ENCODE results near the gene PPP1R3G.

Gene PPP1R3G

DNA sequence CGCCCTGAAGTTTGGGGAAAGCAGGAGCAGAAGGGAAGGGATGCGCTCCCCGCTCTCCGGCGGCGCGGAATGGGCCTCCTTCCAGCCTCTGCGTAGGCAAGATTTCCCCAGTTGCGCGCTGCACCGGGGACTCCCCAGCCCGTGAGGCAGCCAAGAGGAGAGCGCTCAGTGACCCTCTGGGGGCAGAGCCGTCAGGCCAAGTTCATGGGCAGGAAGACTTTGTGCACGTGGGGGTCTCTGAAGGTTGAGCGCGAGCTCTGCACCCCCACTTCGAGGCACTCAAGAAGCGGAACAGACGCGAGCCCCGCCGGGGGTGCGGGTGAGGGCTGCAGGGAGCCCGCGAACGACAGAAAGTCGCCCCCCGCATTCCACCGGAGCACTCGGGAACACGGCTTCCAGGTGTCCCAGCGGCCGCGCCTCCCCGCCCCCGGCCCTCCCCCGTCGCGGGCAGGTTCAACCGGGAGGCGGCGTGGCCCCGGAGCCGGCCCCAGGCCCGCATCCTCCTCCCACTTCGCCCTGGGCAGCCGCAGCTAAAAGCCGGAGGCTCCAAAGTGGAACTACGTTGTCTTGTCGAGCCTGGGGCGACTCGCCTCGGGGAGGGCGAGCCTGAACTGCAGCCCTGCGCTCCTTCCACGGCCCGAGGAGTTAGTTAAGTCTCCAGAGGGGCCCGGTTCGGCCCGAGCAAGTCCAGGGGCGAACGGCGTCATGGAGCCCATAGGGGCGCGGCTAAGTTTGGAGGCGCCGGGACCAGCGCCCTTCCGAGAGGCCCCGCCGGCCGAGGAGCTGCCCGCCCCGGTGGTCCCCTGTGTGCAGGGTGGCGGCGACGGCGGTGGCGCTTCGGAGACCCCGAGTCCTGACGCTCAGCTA lies at the start of gene PPP1R3G:
TSS of gene PPP1R3G (plus strand) at position 561 of the 867 bp plus-strand sequence. CDS start at position 706, 145 bp downstream.
- DNase-seq (ENCODE audit: insufficient read length, low spot score) = no peak
- FAIRE-seq = no peak
- TF ChIP-seq, protein P1, sequence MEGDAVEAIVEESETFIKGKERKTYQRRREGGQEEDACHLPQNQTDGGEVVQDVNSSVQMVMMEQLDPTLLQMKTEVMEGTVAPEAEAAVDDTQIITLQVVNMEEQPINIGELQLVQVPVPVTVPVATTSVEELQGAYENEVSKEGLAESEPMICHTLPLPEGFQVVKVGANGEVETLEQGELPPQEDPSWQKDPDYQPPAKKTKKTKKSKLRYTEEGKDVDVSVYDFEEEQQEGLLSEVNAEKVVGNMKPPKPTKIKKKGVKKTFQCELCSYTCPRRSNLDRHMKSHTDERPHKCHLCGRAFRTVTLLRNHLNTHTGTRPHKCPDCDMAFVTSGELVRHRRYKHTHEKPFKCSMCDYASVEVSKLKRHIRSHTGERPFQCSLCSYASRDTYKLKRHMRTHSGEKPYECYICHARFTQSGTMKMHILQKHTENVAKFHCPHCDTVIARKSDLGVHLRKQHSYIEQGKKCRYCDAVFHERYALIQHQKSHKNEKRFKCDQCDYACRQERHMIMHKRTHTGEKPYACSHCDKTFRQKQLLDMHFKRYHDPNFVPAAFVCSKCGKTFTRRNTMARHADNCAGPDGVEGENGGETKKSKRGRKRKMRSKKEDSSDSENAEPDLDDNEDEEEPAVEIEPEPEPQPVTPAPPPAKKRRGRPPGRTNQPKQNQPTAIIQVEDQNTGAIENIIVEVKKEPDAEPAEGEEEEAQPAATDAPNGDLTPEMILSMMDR (IDR thresholded peaks at IDR 0.05; ENCODE audit: insufficient read depth, missing control alignments) = no peak

DNA sequence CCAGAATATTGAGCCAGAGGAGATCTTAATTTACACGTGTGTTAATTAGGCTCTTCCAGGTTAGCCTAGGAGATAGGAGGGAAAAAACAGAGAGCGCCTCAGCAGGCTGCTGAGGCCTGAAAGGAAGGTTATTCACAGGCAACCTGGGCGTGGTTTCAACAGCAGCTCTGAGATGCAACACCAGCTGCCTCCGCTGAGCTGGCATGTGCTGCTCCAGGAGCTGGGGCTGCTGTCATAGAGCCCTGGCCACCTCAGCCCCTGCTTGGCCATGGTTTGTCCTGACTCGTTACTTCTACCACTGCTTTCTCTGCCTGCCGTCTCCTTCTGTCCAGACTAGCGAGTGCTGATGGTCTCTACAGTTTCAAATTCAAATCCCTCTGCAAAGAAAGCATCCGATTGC lies 48.9 kb upstream of the PPP1R3G start:
- DNase-seq (ENCODE audit: insufficient read length, low spot score) = no peak
- FAIRE-seq = no peak

DNA sequence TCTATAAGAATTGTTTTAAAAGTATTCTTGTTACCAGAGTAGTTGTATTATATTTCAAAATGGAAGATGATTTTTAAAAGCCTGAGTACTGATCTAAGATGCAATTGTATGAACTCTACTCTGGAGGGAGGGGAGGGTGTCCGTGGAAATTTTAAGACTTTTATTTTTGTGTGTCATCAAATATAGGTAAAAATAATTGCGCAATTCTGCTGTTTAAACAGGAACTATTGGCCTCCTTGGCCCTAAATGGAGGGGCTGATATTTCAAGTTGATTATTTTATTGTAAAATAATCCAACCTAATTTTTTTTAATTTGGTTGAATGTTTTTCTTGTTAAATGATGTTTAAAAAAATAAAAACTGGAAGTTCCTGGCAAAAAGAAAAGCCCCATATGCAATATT lies 43.2 kb upstream of the PPP1R3G start:
- FAIRE-seq (no peak), DNase-seq (ENCODE audit: insufficient read length, low spot score) (no peak)
- TF ChIP-seq, protein P1 (IDR thresholded peaks at IDR 0.05; ENCODE audit: insufficient read depth, missing control alignments) = no peak

More for the DNA sequence above, 48.9 kb upstream of the PPP1R3G start:
- TF ChIP-seq, protein P1 (IDR thresholded peaks at IDR 0.05; ENCODE audit: insufficient read depth, missing control alignments) = no peak

DNA sequence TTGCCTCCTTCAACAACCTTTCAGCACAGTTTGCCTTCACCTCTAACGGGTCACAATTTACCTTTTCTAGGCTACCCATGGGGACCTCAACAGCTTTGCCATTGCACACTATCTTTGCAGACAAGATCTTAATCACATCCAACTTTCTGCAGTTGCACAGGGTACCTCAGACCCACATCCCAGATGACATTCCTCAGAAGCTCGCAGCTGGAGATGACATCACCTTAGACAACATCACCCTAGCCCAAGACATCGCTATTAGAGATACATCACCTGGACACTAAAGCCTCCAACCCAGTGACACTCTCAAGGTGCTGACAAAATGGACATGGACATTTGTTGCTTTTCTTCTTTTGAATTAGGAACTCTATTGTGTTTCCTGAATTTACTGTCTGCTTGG lies 42.7 kb upstream of the PPP1R3G start:
- DNase-seq (ENCODE audit: insufficient read length, low spot score) (no peak), FAIRE-seq (no peak)
- TF ChIP-seq, protein P1 (IDR thresholded peaks at IDR 0.05; ENCODE audit: insufficient read depth, missing control alignments) = no peak

DNA sequence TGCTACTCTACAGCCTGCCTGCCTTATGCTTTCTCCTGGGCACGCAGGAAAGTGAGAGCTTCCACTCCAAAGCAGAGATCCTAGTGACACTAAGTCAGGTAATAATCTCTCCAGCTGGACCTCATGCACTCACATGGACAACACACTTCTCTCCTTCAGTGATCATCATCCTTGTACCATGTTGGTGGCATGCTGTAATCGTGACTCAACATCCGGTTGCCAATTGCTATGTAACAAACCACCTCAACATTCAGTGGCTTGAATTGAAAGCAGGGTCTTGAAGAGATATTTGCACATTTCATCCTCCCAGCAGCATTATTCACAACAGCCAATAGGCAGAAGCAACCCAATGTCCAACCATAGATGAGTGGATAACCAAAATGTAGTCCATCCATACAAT lies 40.3 kb upstream of the PPP1R3G start:
- FAIRE-seq = no peak
- DNase-seq (ENCODE audit: insufficient read length, low spot score) = no peak
- TF ChIP-seq, protein P1 (IDR thresholded peaks at IDR 0.05; ENCODE audit: insufficient read depth, missing control alignments) = no peak

DNA sequence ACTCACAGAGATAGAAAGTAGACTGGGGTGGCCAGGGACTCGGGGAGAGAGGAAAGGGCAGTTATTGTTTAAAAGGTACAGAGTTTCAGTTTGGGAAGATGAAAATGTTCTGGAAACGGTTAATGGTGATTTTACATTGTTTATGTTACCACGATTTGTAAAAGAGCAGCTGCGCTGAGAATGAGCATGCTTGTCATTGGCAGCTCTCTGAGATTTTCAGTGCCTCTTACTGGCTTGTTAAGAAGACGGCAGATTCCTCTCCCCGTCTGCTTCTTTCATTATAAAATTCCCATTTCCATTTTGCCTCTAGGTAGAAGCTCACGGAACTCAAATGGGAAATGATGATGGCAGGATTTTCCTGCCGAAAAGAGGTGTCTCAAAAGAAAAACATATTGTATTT lies 39.7 kb upstream of the PPP1R3G start:
- TF ChIP-seq, protein P1 (IDR thresholded peaks at IDR 0.05; ENCODE audit: insufficient read depth, missing control alignments) = no peak
- FAIRE-seq (no peak), DNase-seq (ENCODE audit: insufficient read length, low spot score) (no peak)

DNA sequence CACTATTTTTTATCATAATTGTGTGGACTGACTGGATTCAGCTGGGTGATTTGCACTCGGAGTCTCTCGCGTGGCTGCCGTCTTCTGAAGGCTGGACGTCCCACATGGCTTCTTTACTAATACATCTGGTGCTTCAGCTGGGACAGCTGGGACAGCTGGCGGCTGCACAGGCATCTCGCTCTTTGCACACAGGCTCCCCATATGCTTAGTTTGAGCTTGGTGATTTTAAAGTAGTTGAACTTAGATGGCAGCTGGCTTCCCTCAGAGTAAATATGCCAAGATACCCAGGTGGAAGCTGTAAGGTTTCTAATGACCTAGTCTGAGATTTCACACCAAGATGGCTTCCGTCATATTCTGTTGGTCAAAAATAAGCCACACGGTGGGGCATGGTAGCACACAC lies 38.7 kb upstream of the PPP1R3G start:
- DNase-seq (ENCODE audit: insufficient read length, low spot score) (no peak), FAIRE-seq (no peak)
- TF ChIP-seq, protein P1 (IDR thresholded peaks at IDR 0.05; ENCODE audit: insufficient read depth, missing control alignments) = no peak

Measured in D721Med (cell line).